ENCODE measurements around the gene STYXL2.

STYXL2 gene

DNA sequence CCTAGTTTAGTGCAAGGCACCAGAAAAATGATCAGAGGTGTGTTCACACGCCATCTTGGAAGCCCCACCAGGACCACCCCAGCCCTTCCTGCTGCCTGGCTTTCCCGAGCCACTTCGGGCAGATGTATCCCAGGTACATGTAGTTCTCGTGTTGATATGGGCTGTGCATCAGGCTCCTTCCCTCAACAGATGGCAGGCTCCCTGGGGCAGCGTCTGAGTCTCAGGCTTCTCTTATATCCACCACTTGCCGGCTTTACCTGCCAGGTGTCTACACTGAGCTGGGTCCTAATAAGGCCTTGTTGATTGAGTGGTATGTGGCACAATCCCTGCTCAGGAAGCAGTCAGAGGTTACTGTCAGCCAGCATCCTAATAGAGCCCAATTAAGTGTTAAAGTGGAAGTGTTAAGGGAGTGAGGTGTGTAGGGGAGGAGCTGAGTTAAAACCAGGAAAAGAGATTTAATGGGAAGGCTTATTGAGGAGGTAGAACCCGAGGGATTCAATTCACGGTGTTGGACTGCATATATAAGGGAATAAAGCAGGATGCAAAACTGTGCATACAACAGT lies 12.2 kb upstream of the STYXL2 start:
- POLR2A ChIA-PET = no interaction called here
- DNase-seq (ENCODE audit: extremely low spot score) = no peak
- CTCF ChIA-PET = no interaction called here
- TF ChIP-seq ARNT (IDR thresholded peaks at IDR 0.05) = no peak
- no peak for TF ChIP-seq FOXK2 (IDR thresholded peaks at IDR 0.05)
- no peak for TF ChIP-seq NFRKB (IDR thresholded peaks at IDR 0.05)
- no peak for TF ChIP-seq LEF1 (IDR thresholded peaks at IDR 0.05; ENCODE audit: borderline replicate concordance)
- TF ChIP-seq BHLHE40 (IDR thresholded peaks at IDR 0.05; ENCODE audit: borderline replicate concordance) = no peak
- no peak for TF ChIP-seq SP1 (IDR thresholded peaks at IDR 0.05)
- no peak for TF ChIP-seq ZNF384 (IDR thresholded peaks at IDR 0.05)
- TF ChIP-seq HDGF (IDR thresholded peaks at IDR 0.05; ENCODE audit: borderline replicate concordance) = no peak
- TF ChIP-seq CTBP1 (IDR thresholded peaks at IDR 0.05; ENCODE audit: borderline replicate concordance) = no peak
- TF ChIP-seq SUZ12 (IDR thresholded peaks at IDR 0.05) = no peak
- TF ChIP-seq FOXA1 (IDR thresholded peaks at IDR 0.05) = no peak
- no peak for TF ChIP-seq TARDBP (IDR thresholded peaks at IDR 0.05)
- TF ChIP-seq, protein P1, sequence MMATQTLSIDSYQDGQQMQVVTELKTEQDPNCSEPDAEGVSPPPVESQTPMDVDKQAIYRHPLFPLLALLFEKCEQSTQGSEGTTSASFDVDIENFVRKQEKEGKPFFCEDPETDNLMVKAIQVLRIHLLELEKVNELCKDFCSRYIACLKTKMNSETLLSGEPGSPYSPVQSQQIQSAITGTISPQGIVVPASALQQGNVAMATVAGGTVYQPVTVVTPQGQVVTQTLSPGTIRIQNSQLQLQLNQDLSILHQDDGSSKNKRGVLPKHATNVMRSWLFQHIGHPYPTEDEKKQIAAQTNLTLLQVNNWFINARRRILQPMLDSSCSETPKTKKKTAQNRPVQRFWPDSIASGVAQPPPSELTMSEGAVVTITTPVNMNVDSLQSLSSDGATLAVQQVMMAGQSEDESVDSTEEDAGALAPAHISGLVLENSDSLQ (IDR thresholded peaks at IDR 0.05) = no peak
- TF ChIP-seq ELF4 (IDR thresholded peaks at IDR 0.05) = no peak
- no peak for TF ChIP-seq FOXM1 (IDR thresholded peaks at IDR 0.05; ENCODE audit: borderline replicate concordance)
- no peak for TF ChIP-seq L3MBTL2 (conservative IDR thresholded peaks at IDR 0.05)

DNA sequence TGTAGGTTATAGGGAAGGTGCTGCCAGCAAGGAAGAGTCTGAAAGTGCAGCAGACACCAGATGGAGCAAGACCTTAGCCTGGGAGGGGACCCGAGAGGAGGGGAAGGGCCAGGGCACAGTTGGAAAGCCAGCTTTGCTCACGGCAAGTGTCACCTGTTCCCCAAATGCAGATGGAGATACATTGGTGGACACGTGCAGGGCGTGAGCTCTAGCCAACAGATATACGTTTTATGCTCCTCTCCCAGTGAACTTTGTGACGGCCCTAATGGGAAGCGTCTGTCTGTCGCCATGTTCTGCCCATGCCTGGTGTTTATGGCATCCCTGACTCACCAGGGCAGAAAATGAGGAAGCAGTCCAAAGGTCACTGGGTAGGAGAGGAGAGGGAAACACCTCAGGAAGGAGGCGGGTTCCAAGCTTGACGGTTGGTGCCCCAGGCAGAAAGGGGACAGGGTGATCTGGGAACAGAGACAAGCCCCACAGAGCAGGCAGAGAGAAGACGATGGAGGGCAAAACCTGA lies 11.3 kb upstream of the STYXL2 start:
- ChIA-PET POLR2A (no interaction called here), CTCF (no interaction called here)
- no peak for DNase-seq (ENCODE audit: extremely low spot score)
- TF ChIP-seq CTBP1 (IDR thresholded peaks at IDR 0.05; ENCODE audit: borderline replicate concordance) = no peak
- TF ChIP-seq, protein P1 (IDR thresholded peaks at IDR 0.05) = no peak
- TF ChIP-seq LEF1 (IDR thresholded peaks at IDR 0.05; ENCODE audit: borderline replicate concordance) = no peak
- no peak for TF ChIP-seq ELF4 (IDR thresholded peaks at IDR 0.05)
- no peak for TF ChIP-seq HDGF (IDR thresholded peaks at IDR 0.05; ENCODE audit: borderline replicate concordance)
- no peak for TF ChIP-seq FOXM1 (IDR thresholded peaks at IDR 0.05; ENCODE audit: borderline replicate concordance)
- no peak for TF ChIP-seq L3MBTL2 (conservative IDR thresholded peaks at IDR 0.05)
- TF ChIP-seq TARDBP (IDR thresholded peaks at IDR 0.05) = no peak
- no peak for TF ChIP-seq ZNF384 (IDR thresholded peaks at IDR 0.05)
- no peak for TF ChIP-seq SP1 (IDR thresholded peaks at IDR 0.05)
- TF ChIP-seq FOXA1 (IDR thresholded peaks at IDR 0.05) = no peak
- TF ChIP-seq NFRKB (IDR thresholded peaks at IDR 0.05) = no peak
- no peak for TF ChIP-seq BHLHE40 (IDR thresholded peaks at IDR 0.05; ENCODE audit: borderline replicate concordance)
- TF ChIP-seq SUZ12 (IDR thresholded peaks at IDR 0.05) = no peak
- TF ChIP-seq FOXK2 (IDR thresholded peaks at IDR 0.05) = no peak
- no peak for TF ChIP-seq ARNT (IDR thresholded peaks at IDR 0.05)

DNA sequence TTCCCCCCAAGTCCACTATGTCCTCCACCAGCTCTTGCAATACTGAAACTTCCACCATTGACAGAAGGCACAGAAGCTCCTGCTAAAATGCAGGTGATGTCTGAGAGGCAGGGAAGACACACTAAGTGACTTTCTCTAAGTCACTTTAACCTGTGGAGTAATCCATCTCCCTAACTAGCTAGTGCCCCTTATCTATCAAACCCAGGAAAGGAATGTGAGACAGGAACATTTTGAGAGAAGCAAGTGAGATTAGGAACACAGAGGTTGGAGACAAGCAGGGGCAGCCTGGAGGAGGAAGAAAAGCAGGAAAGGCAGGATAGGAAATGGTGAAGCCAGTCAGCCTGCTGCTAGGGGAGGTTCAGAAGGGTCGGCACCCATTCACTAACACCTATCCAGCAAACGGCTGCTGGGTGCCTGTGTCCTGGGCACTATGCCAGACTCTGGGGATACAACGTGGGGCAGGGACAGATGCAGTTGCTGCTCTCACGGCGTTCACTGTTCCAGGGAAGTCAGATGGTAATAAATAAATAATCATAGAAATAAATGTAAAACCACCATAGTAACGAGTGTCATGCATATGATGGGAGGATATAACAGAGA lies 10.7 kb upstream of the STYXL2 start:
- POLR2A ChIA-PET = no interaction called here
- TF ChIP-seq, protein P1 (IDR thresholded peaks at IDR 0.05) = no peak
- no peak for TF ChIP-seq ELF4 (IDR thresholded peaks at IDR 0.05)
- TF ChIP-seq LEF1 (IDR thresholded peaks at IDR 0.05; ENCODE audit: borderline replicate concordance) = no peak
- TF ChIP-seq BHLHE40 (IDR thresholded peaks at IDR 0.05; ENCODE audit: borderline replicate concordance) = no peak
- TF ChIP-seq FOXK2 (IDR thresholded peaks at IDR 0.05) = no peak
- no peak for TF ChIP-seq TARDBP (IDR thresholded peaks at IDR 0.05)
- no peak for TF ChIP-seq L3MBTL2 (conservative IDR thresholded peaks at IDR 0.05)
- TF ChIP-seq ARNT (IDR thresholded peaks at IDR 0.05) = no peak
- TF ChIP-seq FOXA1 (IDR thresholded peaks at IDR 0.05) = no peak
- no peak for TF ChIP-seq HDGF (IDR thresholded peaks at IDR 0.05; ENCODE audit: borderline replicate concordance)
- no peak for TF ChIP-seq ZNF384 (IDR thresholded peaks at IDR 0.05)
- no peak for TF ChIP-seq FOXM1 (IDR thresholded peaks at IDR 0.05; ENCODE audit: borderline replicate concordance)
- DNase-seq (ENCODE audit: extremely low spot score) = no peak
- CTCF ChIA-PET = interaction anchor here (1.2 kb wide), 1 partner anchor 16 kb away, joined by 4 read pairs; no protein-coding TSS in a partner anchor

DNA sequence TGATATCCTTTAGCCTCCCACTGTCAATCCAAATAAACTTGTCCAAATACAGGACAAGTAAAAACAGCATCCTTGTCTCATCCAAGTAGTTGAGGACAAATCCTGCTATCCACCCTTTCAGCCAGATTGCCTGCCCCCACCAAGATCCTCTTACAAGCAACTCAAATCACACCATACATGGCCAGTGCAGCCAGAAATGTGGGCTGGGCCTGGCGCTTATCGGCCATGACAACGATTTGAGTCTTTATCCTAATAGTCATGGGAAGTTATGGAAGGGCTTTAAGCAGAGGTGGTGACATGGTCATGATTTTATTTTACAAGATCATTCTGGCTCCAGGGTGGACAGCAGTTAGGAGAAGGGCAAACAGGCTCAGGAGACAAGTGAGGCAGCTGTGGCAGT lies 10.0 kb upstream of the STYXL2 start:
- TF ChIP-seq, protein P1 (IDR thresholded peaks at IDR 0.05) = no peak
- TF ChIP-seq FOXM1 (IDR thresholded peaks at IDR 0.05; ENCODE audit: borderline replicate concordance) (no peak), LEF1 (IDR thresholded peaks at IDR 0.05; ENCODE audit: borderline replicate concordance) (no peak), FOXK2 (IDR thresholded peaks at IDR 0.05) (no peak), SP1 (IDR thresholded peaks at IDR 0.05) (no peak), ELF4 (IDR thresholded peaks at IDR 0.05) (no peak), BHLHE40 (IDR thresholded peaks at IDR 0.05; ENCODE audit: borderline replicate concordance) (no peak), FOXA1 (IDR thresholded peaks at IDR 0.05) (no peak), HDGF (IDR thresholded peaks at IDR 0.05; ENCODE audit: borderline replicate concordance) (no peak), NFRKB (IDR thresholded peaks at IDR 0.05) (no peak)
- CTCF ChIA-PET = interaction anchor here (1.2 kb wide), 1 partner anchor 17 kb away, joined by 4 read pairs; no protein-coding TSS in a partner anchor
- DNase-seq (ENCODE audit: extremely low spot score) = no peak
- POLR2A ChIA-PET = no interaction called here

DNA sequence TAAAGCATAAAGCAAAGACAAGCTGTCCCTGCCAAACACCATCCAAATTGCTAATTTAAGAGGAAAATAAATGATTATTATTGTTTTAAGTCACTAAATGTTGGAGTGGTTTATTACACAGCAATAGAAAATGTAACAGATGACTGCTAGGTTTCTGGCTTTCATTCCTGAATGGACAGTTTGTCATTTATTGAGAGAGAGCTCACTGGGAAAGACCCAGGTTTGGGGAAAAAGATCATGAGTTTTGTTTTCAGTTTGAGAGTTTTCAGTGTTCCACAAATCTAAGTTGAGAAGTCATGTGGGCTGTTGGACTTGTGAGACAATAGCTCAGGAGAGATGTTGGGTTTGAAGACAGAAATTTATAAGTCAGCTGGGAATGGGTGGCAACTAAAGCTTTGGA lies 9.1 kb upstream of the STYXL2 start:
- POLR2A ChIA-PET = no interaction called here
- DNase-seq (ENCODE audit: extremely low spot score) = no peak
- no peak for TF ChIP-seq CTBP1 (IDR thresholded peaks at IDR 0.05; ENCODE audit: borderline replicate concordance)
- CTCF ChIA-PET = interaction anchor here (1.2 kb wide), 1 partner anchor 18 kb away, joined by 4 read pairs; no protein-coding TSS in a partner anchor
